Inferior parietal cortex (tissue), 1 donor: Measurements from ENCODE around the gene NIPAL3.

Source experiments
- DNase-seq: peaks from one replicate; pipeline ENCODE4 v3.0.0-alpha.2; 2016; ENCODE audit errors: extremely low spot score

Gene NIPAL3

GRCh38 chr1:24390924-24391782 lies 24.4 kb upstream of the NIPAL3 start:
- DNase-seq, result peak; percentile 87

GRCh38 chr1:24391882-24392603 lies 23.6 kb upstream of the NIPAL3 start:
- peak; percentile 69 for DNase-seq

- DNase-seq, result no peak
These were observed 23.0 kb upstream of the NIPAL3 start for GRCh38 chr1:24392604-24392946.

- no peak for DNase-seq
These were observed 22.5 kb upstream of the NIPAL3 start for GRCh38 chr1:24392982-24393650.

DNA sequence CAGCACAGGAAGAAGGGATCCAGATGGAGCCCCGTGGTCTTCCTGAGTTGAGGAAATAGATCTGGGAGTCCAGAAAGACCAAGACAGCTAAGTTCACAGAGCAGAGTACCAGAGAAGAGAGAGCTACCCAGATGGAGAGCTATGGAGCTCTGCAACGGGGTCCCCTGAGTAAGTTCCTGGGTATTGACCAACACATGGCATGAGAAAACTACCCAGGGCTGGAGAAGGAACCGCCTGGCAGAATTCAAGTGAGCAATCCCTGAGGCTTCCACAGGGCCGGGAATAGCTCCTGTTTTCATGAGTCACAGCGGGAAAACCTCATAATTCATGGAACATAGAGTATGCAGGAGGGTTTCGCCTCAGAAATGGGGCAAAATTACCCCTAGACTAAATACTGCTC lies 21.7 kb upstream of the NIPAL3 start:
- DNase-seq, result no peak

- DNase-seq, result no peak
These were observed 15.5 kb upstream of the NIPAL3 start for GRCh38 chr1:24400065-24400464.

GRCh38 chr1:24403806-24404205 lies 11.8 kb upstream of the NIPAL3 start:
- peak; percentile 59 for DNase-seq

DNA sequence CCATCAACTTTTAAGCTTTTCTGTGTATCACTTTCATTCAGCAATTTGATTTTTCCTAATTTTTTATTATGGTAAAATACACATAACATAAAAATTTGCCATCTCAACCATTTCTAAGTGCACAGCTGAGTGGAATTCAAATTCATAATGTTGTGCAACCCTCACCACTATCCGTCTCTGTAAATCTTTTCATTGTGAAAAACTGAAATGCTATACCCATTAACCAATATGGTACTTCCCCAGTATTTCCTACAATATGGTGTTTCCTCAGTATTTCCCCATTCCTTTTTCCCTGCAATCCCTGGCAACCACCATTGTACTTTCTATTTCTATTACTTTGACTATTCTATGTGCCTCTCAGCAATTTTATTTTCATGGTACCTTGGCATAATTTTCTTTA lies 8.8 kb upstream of the NIPAL3 start:
- no peak for DNase-seq

- DNase-seq, result no peak
These were observed 6.1 kb upstream of the NIPAL3 start for GRCh38 chr1:24409535-24409934.

DNA sequence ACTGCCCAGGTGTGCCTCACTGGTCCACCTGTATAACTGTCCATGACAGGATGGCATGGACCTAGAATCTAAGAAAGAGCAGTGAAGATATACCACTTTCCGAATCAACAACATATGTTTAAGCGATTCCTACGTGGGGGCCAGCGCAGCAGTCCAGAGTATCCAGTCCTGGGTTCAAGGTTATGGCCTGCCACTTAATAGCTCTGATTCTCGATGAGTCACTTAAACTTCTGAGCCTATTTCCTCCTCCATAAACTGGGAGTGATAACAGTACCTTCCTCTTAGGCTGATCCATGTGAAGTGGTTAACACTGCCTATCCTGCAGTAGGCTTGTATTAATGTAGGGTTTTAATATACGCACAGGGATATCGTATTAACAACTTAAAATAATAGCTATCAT lies 4.9 kb upstream of the NIPAL3 start:
- no peak for DNase-seq

DNA sequence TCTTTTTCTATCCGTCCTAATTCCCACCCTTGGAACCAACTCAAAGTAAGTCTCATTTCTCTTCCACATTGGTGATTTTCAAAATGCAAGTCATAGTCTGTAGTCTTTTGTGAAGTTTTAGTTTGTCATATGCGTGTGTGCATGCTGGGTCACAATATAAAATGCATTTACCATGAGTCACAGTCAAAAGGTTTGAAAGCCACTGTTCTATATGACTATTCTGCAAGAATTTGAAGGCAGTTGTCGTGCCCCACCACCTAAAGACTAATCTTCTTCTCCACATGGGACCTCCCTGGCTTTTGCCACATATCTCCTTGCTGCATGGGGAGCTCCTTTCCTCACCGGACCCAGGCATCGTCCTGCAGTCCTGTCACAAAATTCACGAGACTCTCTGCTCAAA lies 3.6 kb upstream of the NIPAL3 start:
- no peak for DNase-seq

DNA sequence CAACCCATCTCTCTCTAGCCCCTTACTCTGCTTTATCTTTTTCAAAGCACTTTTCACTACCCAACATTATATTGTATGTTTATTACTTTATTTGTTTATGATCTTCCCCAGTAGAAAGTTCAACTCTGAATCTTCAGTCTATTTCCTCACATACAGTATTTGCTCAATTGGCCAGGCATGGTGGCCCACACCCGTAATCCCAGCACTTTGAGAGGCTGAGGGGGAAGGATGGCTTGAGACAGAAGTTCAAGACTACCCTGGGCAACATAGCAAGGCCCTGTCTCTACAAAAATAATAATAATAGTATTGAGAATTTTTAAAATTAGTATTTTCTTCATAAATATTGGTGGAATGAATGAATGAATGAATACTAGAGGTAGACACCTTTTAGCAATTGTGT lies 3.2 kb upstream of the NIPAL3 start:
- DNase-seq, result no peak

GRCh38 chr1:24413350-24414163 lies 2.0 kb upstream of the NIPAL3 start, which contains the start of gene STPG1:
STPG1 (minus strand) TSS chr1:24413782; CDS start chr1:24401388, 12,394 bp downstream.
- DNase-seq, result peak; percentile 96

GRCh38 chr1:24414775-24415333 lies 748 bp upstream of the NIPAL3 start:
- no peak for DNase-seq

DNA sequence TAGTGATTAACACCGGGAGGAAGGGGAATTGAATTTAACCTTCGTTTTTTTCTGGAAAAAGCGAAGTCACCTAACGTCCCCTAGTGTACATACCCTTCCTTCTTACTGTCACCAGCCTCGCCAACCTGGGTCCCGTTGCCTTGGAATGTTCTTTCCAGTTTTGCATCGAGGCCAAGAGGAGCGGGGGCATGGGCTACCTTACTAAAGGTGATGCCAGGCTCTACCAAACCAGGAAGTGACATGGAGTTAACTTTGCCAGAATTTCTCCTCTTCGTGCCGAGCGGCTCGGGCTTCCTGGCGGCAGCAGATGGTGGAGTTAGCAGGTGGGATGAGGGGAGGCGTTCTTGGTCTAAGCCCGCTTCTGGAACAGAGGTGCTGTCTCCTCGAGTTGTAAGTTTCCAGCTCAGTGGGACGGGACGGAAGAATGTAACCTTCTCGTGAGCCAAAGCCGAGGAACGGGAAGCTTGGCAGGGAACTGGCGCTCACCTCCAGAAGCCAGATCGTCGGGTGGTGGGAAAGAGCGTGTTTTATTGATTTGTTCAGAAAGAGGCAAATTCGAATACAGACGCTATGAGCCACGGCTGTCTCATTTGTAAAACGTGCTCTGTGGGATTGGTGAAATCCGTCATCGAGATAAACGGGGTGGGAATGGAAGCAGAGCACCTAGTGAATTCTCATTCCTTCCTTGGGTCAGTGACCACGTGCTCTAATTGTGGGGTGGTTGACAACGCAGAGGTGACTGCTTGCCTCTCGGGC lies 486 bp downstream of the NIPAL3 start:
- DNase-seq, result no peak

DNA sequence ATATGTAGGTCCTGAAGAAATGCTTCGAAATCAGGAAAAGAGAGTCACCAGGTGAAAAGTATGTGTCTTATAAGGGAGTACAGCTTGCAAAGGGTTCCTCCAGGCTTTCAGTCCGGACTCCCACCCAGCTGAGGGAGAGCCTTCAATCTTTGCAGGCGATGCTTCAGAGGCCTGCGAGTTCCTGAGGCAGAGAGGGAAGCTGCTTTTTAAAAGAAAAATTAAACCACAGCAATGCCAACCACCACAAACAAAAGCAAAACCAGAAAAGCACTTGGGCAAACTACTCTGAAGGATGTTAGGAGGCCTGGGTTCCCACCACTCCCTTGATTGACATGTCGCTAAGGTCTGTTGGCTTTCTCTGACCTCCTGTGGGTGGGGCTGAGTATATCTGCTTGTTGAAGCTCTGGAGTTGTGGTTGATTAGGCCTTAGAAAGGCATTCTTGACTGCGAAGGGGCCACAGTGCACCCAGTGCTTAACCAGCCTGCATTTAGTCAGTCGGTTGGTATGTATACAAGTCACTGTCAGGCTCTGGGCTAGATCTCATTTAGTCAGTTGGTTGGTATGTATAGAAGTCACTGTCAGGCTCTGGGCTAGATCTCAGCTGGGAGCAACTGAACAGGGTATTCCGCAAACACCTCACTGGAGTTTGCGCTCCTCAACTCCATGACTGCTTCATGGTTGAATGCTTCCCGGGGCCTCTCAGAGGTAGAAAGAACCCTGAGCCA lies 1.2 kb downstream of the NIPAL3 start:
- no peak for DNase-seq

DNA sequence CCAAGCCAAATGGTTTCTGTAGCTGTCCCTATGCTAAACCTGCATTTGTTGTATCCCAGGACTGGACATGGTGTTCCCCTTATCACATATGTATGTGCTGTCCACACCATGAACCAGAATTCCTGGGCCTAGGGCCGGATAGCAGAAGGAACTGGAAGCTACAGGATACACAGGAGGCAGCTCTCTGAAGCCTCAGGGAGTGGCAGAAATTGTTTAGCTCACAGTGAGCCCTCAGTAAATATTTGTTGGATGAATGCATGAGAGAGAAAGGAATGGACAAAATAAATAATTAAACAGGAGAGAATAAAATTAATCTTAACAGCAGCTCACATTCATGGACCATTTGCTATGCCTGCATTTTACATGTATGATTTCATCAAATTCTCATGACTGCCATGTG lies 2.1 kb downstream of the NIPAL3 start:
- DNase-seq, result no peak

DNA sequence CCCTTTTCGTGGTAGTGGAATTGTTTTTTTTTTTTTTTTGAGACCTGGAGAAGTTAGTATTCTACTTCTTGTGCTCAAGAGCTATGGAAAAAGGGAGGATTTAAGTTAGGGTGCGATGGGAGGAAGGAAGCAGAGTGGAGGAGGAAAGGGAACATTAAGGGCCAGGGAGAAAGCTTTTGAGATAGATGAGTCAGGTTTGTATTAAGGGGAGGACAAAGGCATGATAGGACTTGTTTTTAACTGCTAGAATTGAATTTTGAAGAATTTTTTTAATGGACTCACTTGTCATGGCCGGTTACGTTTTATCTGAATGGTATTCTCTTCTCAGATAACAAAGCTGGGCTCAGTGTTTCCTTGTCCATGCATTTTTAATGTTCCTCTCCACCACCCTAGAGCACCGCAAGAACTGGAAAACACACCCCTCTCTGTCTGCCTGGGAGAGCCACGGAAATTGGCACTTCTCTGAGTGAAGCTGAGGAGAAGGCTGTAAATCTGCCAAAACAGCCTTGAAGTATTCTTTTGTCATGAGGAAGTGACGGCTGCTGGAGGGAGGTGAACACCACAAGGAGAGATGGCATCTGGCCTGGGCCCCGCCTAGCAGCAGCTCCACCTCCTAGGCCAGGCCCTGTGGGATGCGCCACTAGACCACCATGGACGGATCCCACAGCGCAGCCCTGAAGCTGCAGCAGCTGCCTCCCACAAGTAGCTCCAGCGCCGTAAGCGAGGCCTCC lies 3.5 kb downstream of the NIPAL3 start:
- DNase-seq, result peak; percentile 72

GRCh38 chr1:24420547-24420946 lies 4.9 kb downstream of the NIPAL3 start:
- no peak for DNase-seq
